HG03060 (cell line): ENCODE data around the gene ELMO3.

Experiments used
- ATAC-seq: cut with Tn5 transposase; IDR thresholded peaks from one replicate; pipeline ENCODE4 v1.9.1; 2021; ENCODE audit warnings: low read depth, moderate number of reproducible peaks; ENCODE audit not compliant: unreplicated experiment

The ELMO3 gene

DNA sequence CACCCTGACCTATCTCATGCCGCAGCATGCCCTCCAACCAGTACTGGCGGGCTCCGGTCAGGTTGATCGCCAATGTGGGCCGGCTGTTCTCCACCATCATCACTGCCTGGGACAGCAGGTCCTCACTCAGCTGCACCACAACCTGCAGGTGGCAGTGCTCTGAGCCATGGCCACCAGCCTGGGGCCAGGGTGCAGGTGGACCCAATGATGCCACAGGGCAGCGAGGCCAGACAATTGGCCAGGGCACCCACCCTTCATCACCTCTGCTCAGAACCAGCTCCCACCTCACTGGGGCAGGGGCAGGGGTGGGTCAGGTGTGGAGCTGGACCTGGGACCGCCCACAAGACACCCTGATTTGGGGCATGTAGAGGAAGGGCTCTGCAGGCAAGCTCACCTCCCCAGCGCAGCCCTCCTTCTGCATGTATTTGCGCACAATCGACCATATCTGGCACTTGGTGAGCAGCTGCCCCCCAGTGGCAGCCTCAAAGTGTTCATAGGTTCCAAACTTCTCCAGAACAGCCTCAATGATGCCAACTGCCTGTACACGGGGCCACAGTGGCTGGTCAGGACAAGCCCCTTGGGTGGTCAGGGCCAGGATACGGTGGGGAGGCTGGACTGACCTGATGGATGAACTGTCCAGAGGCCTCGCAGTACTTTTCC, 19.4 kb upstream of the ELMO3 start:
- ATAC-seq, result no peak

DNA sequence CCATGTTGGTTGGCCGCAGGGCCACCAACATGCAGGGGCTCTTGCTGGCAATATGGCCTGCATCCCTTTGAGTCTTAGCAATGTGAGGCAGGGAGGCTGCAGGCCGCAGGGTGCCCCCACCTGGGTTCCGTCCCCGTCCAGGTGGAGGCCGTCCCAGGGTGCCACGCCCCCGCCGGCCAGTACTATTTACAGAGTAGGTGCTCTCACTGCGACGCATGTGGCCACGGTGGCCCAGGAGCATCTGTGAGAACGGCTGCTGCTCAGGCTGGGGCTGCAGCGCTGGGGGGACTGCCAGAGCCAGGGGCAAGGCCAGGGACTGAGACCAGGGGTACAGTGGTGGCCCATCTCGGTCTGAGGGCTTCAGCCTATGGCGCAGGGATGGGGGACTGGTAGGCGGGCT, 18.8 kb upstream of the ELMO3 start:
- no peak for ATAC-seq

DNA sequence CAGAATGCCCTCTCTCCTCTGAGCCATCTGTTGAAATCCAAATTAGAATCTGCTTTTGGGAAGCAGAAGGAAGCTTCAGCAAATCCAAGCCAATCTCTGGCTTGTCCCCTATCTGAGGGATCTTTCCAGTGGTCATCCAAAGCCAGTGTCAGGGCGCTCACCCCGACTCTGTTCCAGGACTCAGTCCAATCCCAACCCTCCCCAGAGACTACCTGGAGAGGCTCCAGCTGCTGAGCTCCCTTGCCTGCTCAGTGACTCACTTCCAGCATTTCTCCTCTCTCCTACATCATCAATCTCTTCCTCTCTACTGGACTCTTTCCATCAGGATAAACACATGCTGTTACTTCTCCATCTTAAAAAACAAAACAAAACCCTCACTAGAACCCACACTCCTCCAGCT, 17.6 kb upstream of the ELMO3 start:
- no peak for ATAC-seq

DNA sequence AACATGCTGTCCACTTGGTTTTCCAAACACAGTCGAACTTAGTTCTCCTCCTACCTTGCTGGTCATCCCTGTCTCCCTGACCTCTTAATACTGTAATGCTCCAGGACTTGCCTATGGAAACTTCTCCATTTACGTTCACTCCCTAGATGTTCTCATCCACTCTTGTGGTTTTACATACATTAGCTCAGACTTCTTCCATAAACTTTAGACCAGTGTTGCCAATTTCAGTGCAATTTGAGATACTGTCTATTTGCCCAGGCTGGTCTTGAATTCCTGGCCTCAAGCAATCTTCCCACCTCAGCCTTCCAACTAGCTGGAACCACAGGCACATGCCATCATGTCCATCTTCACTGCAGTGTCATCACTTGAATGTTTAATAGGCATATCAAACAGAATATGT, 16.6 kb upstream of the ELMO3 start:
- no peak for ATAC-seq

DNA sequence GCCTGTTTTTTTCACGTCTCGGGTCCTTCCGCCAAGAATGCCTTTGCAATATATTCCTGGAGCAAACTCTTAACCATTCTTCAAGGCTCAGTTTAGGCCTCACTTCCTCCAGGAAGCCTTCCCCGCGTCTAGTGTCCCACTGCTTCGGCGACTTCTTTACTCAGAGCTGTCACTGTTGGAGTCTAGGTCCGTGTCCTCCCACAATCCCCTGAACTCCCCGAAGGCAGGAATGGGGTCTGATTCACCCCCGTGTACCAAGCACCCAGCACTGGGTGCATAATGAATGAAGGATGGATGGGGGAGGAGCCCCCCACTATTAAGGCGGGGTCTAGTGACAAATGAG, 15.7 kb upstream of the ELMO3 start:
- ATAC-seq, result no peak

DNA sequence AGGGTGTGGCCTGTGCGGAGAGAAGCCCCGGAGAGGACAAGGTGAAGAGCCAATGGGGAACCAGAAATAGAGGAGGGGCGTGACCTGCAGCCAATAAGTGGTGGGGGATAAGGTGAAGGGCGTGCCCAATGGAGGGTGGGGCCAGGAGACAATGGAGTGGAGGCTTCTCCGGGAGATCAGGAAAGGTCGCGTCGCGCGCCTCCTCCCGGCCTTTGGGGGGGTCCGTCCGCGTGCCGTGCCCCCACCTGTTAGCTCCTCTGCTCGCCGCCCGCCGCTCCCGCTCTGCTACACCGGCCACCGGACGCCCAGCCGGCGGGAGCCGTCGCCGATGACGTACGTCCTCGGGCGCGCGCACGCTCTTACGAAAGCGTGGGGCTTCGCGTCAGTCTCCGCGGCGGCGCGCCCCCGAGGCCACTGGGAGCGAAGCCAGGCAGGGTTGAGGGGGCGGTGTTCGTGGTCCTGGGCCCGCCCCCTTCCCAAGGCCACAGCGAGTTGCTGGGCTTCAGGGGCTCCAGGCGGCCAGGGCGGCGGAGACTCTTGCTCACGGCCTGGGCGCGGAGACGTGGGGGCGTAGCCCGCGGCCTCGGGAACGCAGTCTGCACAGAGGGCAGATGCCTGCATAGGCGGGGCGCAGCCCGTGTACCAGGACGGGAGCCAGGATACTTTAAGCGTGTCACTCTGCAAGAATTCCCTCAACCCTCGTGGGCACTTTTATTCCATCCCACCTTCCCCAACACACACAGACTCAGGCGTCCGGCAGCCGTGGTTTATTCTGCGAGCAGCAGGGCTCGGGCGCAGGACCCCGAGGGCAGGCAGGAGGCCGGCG, 15.1 kb upstream of the ELMO3 start, which contains the start of gene MATCAP1:
TSS of gene MATCAP1 (minus strand) at position 337 of the 826 bp plus-strand sequence. CDS start 3,353 bp downstream, outside the sequence.
- ATAC-seq, result peak; percentile 87

DNA sequence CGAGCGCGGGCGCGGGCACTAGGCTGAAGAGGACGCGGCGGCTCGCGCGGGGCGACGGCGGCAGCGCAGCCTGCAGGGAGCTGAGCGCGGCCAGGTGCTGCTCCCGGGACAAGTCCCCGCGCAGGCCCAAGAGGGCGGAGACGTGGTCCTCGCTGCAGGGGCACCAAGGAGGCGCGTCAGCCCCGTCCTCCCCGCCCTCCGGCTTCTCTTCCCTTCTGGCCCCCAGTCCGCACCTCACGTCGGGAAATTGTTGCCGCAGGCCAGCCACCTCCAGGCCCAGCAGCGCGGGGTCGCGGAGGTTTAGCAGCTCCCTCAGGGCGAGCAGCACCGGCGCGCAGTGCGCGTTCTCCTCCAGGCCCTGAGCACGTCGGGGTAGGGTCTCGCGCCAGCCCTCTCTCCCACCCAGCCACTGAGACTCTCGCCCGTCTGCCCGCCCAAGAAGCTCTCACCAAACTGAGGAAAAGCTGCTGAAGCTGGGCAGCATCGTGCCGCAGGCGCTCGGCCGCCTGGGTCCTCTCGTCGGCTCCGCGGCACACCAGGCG, 14.4 kb upstream of the ELMO3 start:
- ATAC-seq, result no peak

DNA sequence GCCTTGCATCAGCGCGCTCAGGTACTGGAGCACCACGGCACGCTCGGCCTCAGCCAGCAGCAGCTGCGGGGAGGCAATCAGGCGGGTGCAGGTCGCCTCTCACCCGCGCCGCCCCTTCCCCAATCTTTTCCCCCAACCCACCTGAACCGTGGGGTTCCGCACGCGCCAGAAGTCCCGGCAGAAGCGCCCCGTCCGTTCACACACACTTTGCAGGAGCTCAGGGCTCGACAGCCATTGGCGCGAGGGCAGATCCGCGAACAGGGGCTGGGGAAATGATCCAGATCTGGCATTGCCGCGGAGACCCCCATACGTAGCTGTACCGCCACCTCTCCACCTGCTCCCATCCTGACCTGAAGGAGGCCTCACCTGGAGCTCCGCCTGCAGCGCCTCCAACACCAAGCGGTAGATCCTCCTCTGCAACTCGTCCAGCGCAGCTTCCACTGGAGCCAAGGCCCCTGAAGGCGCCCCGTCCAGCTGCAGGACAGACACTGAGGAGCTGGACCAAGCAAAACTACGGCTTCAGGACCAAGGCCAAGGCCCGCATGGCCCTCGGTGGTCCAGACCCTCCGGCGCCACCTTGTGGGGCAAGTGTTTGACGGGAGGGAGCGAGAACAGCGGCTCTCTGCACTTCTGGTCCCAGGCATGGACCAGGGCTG, 13.8 kb upstream of the ELMO3 start:
- no peak for ATAC-seq

DNA sequence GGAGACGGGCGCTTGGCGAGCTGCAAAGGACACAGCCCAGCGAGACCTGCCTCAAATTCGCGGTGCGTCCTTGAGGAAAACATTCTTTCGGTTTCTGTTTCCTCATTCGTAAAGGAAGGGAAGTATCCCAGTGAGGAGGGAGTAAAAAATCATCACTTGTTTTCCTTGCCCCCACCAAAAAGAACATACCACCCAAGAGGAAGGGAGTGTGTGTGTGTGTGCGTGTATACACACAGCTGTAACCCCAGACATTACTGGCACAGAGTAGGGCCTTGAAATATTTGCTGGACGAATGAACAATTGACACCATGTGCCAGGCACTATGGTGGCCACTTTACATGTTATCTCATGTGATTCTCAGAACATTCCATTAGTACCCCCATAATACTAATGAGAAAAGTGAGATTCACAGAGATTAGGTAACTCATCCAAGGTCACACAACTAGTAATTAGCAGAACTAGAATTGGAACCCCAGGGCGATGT, 13.2 kb upstream of the ELMO3 start:
- ATAC-seq, result no peak

DNA sequence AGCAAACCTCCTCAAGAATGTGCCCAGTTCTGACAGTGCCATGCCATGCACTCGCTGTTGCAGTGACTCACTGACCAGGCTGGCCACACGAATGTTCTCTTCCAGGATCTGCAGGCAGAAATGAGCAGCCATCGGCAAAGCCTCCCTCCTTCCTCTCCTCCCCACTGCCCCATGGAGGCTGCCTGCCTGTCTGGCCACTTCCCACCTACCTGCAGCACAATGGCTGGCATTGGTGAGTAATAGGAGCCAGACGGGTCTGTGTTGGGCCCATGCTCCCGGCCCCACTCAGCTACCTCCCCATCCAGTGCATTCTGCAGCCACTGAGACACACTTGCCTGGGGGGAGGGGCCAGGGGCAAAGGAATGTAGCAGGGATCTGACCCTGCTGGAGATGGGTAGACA, 12.4 kb upstream of the ELMO3 start:
- no peak for ATAC-seq

DNA sequence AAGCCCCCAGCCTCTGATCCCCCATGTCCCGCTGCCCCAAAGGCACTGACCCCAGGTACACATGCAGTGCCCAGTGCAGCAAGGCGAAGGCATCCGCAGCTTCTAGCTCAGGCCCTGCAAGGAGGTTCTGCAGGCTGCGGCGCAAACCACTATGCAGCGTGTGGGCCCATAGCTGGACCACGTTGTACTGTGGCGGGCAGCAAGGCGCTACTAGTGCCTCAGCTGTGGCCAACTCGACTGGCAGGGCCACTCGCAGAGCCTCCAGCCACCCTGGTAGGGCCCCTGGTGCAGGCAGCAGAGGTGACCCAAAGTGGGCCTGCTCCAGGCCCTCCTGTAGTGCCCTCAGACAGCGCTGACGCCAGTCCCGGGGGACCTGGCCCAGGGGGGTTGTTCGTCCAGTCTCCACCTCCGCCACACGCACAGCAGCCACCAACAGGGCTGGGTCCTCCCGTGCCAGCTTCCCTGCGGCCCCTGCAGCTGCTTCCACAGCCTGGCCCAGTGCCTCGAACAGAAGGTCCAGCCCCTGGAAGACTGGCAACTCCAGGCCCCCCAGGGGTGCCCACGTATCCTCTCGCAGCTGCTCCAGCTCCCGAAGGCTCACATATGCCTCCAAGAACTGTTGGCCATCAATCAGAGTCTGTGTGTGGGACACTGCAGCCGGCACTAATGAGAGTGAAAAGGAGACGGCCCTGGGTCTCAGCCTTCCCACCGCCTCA, 11.6 kb upstream of the ELMO3 start:
- no peak for ATAC-seq

DNA sequence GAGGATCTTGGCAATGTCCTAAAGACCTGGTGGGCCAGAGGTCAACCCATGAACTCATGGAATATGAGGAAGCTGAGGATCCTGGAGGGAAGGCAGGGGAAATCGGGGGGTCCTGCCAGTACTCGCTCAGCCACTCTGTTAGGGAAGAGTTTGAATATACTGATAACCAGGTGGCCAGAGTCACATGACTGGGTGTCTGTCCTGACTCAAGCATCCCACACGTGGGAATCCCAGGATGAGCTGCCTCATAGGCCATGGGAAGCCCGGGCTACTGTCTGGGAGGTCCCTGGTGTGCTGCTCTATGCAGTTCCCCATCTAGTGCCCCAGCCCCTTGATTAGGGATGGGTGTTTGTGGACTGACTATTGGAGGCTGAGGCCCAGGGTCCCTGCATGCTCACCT, 10.6 kb upstream of the ELMO3 start:
- no peak for ATAC-seq

DNA sequence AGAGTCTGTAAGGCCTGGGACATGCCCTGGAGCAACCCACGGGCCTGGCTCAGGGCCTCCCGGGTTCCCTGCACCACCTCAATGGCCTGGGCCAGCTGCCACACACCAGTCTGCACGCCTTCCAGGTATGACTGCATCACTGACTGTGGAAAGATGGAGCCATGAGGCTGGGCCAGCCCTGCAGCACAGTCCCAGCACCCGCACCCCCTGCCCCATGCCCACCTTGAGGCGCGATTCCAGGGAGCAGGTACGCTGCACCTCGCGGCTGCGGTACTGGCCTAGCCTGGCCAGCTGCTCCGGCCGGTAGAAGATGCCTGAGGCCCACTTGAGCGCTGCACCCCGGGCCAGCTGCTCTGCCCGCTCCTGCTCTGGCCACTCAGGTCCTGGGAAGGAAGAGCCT, 10.1 kb upstream of the ELMO3 start:
- ATAC-seq, result no peak

DNA sequence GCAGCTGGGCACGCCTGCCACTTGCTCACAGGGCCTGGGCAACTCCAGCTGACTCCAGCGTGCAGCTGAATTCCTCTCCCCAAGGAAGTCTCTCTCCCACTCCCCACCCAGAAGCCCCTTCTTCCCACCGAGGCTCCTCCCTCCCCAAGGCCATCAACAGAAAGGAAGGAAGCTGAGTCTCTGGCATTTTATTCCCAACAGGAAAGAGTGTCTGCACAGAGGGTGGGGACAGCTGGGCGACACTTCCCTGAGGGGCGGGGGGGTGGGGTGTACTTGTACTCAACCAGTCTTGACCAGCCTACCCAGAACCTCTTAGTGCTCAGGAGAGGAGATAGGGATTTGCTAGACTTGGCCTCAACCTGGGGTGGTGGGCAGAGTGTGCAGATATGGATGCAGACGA, 8.9 kb upstream of the ELMO3 start, which contains the start of gene EXOC3L1:
TSS of gene EXOC3L1 (minus strand) at position 96 of the 400 bp plus-strand sequence. CDS start 460 bp downstream, outside the sequence.
- ATAC-seq, result no peak

DNA sequence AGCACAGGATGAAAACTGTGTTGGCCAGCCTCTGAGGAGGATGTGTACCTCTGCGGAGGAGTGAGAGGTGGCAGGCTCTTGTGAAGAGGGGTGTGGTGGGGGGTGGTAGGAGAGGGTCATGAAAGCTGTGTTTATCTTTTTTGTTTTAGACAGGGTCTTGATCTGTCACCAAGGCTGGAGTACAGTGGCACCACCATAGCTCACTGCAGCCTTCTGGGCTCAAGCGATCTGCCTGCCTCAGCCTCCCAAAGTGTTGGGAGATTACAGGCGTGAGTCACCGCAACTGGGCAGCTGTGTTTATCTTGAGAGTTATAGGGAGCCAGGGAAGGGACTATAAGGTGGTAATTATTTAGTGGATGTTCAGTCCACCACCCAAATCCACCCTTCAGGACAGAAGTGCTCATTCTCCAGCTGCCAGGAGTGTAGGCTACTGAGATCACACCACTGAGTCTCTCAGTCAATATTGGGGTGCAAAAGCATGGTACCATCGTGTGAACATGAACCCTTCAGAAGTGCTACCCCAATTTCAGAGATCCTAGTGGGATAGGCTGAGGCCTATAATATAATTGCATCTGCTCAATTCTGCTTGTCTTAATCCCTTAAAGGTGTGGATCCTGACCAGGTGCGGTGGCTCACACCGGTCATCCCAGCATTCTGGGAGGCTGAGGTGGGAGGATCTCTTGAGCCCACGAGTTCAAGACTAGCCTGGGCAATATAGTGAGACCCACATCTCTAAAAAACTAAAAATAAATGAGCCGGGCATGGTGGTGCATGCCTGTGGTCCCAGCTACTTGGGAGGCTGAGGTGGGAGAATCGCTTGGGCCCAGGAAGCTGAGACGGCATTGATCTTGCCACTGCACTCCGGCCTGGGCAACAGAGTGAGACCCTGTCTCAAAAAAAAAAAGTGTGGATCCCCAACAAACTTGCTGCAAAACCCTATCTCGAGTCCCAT, 8.2 kb upstream of the ELMO3 start:
- ATAC-seq, result no peak

DNA sequence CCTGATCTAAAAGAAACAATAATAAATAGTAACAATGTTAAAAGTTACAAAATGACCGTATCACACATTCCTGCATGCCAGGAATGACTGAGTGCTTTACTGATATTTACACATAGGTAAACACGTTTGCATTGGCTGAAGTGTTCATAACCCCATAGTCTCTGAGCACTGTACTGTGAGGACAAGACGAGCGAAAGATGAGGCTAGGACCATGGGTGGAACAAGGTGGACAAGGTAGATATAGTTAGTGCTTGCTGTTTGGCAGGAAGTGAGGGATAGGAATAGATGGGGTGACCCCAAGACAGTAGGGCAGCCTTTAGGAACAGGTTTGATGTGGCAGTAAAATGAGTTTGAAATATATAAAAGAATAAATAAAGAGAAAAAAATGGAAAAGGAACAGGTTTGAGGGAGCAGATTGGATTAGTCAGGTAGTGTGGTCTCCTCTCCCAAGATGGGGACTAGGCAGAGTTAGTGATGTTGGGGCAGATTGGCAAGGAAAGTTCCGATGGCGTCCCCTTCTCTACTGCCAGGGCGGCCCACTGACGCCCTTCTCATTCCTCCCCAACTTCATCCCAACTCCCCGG, 7.4 kb upstream of the ELMO3 start:
- ATAC-seq, result no peak

DNA sequence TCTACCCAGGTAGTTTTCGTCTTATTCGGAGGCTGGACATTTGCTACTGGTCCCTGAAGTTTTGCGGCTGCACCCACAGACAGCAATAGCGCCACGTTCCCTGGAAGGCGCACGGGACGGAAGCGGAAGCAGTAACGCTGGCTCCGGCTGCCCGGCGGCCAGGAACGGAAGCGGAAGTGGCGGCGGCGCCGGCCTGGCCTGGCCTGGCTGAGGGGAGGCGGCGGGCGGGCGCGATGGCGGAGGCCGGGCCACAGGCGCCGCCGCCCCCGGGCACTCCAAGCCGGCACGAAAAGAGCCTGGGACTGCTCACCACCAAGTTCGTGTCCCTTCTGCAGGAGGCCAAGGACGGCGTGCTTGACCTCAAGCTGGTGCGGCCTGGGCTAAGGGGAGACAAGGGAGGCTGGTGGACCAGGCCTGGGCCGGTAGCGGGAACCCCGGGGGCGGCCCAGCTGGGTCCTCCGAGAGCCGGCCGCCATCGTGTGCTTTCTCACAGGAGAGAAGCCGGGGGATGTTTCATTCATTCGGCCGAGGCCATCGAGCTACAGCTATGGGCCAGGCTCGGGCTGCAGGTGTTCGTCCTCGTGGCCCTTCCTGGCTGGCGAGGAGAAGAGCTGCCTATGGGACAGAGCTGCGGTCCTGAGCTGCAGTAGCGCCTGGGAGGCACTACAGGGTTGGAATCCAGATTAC, 6.8 kb upstream of the ELMO3 start, which contains the start of gene E2F4:
TSS of gene E2F4 (plus strand) at position 161 of the 687 bp plus-strand sequence. CDS start at position 234, 73 bp downstream.
- peak; percentile 61 for ATAC-seq

DNA sequence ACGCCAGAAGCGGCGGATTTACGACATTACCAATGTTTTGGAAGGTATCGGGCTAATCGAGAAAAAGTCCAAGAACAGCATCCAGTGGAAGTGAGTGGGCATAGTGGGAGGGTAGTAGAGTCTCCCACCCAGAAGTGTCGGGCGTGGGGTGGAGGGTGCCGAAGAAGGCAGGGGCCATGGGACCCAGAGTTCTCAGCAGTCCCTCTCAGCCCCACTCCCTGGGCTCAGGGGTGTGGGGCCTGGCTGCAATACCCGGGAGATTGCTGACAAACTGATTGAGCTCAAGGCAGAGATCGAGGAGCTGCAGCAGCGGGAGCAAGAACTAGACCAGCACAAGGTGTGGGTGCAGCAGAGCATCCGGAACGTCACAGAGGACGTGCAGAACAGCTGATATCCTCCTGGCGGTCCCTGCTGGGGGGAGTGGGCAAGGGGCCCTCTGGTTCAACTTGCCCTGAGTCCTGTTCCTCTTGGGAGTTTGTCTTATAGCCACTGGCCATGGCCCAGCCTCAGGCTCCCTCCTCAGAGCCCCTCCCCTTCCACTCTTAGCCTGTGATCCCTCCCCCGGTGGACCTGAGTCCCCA, 6.1 kb upstream of the ELMO3 start:
- ATAC-seq, result no peak
